Caco-2 (cell line): Measurements from ENCODE around the gene LDLRAD3. TPM values are rescaled to one million over a fixed set of nuclear protein-coding genes. Genes with fewer than 3 reads are reported as not detected.

ENCODE experiments used
- BruUV-seq: library from RNA; stranded (reverse); fragments of 400-500 nt; replicated peaks from 2 replicates; lab custom pipeline; 2021; lab: Mats Ljungman, UMichigan
- CTCF ChIA-PET: fragments of 300-600 bp; sonication (Branson Sonifier 250); formaldehyde crosslinking; loops from one replicate; lab custom pipeline; 2022; ENCODE audit warnings: antibody characterized with exemption; lab: Charles Lee
- POLR2A ChIA-PET: fragments of 300-600 bp; sonication (Branson Sonifier 250); formaldehyde crosslinking; loops from one replicate; lab custom pipeline; 2022; ENCODE audit warnings: antibody characterized with exemption; lab: Charles Lee
- DNase-seq, 2 experiments: peaks; one replicate each; pipeline versions ENCODE4 v3.0.0 to v3.0.0-alpha.2; 2020 to 2022
- H3K27me3 ChIP-seq: replicated peaks from 2 replicates; pipeline ENCODE4 v1.6.0; 2011; ENCODE audit warnings: low read length; ENCODE audit not compliant: control insufficient read depth, insufficient read depth
- H3K36me3 ChIP-seq: 2 replicates; pipeline ENCODE4 v1.5.1; 2011; ENCODE audit warnings: low read length; ENCODE audit not compliant: control insufficient read depth, insufficient read depth
- H3K4me1 ChIP-seq: fragments of 250-450 bp; sonication (Bioruptor Pico); 2 replicates; pipeline ENCODE4 v1.5.1; 2020; ENCODE audit warnings: mild to moderate bottlenecking
- H3K4me3 ChIP-seq: 2 replicates; pipeline ENCODE4 v1.5.1; 2011; ENCODE audit warnings: low read depth, mild to moderate bottlenecking, control low read depth, low read length
- H3K9me3 ChIP-seq: fragments of 250-450 bp; sonication (Bioruptor Pico); 2 replicates; pipeline ENCODE4 v1.5.1; 2020; ENCODE audit warnings: mild to moderate bottlenecking, moderate library complexity
- H3K27ac Mint-ChIP-seq: one replicate; pipeline ENCODE4 v1.8.0; 2022; ENCODE audit warnings: mixed read lengths; ENCODE audit not compliant: unreplicated experiment
- H3K27me3 Mint-ChIP-seq: one replicate; pipeline ENCODE4 v1.8.0; 2022; ENCODE audit warnings: mixed read lengths; ENCODE audit not compliant: insufficient read depth, unreplicated experiment
- H3K36me3 Mint-ChIP-seq: one replicate; pipeline ENCODE4 v1.8.0; 2022; ENCODE audit warnings: mild to moderate bottlenecking, mixed read lengths; ENCODE audit not compliant: insufficient read depth, unreplicated experiment
- H3K4me1 Mint-ChIP-seq: one replicate; pipeline ENCODE4 v1.8.0; 2022; ENCODE audit warnings: low read depth, mixed read lengths; ENCODE audit not compliant: unreplicated experiment
- H3K4me3 Mint-ChIP-seq: one replicate; pipeline ENCODE4 v1.8.0; 2022; ENCODE audit warnings: mild to moderate bottlenecking, moderate library complexity, mixed read lengths; ENCODE audit not compliant: unreplicated experiment
- H3K9me3 Mint-ChIP-seq: one replicate; pipeline ENCODE4 v1.8.0; 2022; ENCODE audit warnings: mixed read lengths; ENCODE audit not compliant: unreplicated experiment
- intact Hi-C: fragments of 100-400 bp; cut with micrococcal nuclease; formaldehyde crosslinking; loops from one replicate; pipeline ENCODE4 v1.10.0; 2022; ENCODE audit not compliant: unreplicated experiment
- total RNA-seq: library from RNA; stranded (reverse); gene quantifications from 2 replicates; pipeline ENCODE4 v1.2.3, GENCODE V29; 2022
- TF ChIP-seq, protein P1 (sequence below), 2 experiments: fragments of 200-600 bp in 1 of 2; IDR thresholded peaks; 1 replicate in 1 of 2; 2 replicates in 1 of 2; pipeline versions ENCODE4 v1.5.1 to v1.8.0; 2011 to 2022; ENCODE audit warnings: antibody characterized with exemption in 1 of 2, control low read depth in 1 of 2, inconsistent platforms in 1 of 2, low read depth in 1 of 2, low read length in 1 of 2, mild to moderate bottlenecking in 1 of 2, moderate library complexity in 1 of 2; ENCODE audit not compliant: insufficient read depth in 1 of 2, severe bottlenecking in 1 of 2, unreplicated experiment in 1 of 2

LDLRAD3 gene
- total RNA-seq, 1 experiment from 2014 or later = 9.9 TPM

DNA sequence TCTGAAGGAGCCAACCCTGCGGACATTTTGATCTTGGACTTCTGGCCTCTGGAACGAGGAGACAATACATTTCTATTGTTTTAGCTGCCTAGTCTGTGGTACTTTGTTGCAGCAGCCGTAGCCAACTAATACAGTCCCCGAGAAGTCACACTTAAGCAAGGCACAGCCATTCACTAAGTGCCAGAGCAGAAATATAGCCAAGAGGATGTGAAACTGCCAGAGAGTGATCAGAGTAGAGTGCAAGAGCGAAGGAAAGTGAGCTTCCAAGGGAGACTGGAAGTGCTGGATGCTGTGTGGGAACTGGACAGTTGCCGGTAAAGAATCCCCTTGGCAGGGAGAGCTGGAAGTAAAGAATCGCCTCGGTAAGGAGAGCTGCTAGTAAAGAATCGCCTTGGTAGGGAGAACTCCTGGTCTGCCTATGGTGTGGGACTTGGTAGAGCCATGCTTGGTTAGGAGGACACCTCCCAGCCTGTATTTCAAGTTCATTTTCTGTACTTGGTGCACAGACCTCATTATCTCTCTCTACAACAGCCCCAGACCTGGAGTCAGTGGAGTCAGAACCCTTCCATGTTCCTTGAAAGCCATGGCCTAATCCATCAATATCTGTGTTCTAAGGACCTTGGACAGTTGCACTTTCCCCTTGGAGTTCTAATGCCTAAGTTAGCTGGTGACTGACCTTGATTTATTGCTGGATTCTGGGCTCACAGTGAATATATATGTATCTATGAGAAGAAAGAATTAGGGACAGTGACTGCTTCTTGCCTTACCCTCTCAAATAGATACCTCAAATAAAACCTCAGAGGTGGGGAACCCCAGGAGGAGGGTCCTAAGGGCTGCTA lies 162.1 kb downstream of the LDLRAD3 start:
- H3K9me3 ChIP-seq = no peaks in the 10 kb centered on the region

GRCh38 chr11:36107547-36107946 lies 163.7 kb downstream of the LDLRAD3 start:
- no peaks in the 10 kb centered on the region for H3K9me3 ChIP-seq
- H3K36me3 Mint-ChIP-seq = no peaks in the 10 kb centered on the region
- POLR2A ChIA-PET = no interaction called here
- CTCF ChIA-PET = no interaction called here
- no peaks in the 10 kb centered on the region for H3K4me1 ChIP-seq
- no peaks in the 10 kb centered on the region for H3K9me3 Mint-ChIP-seq
- no peak overlapping the region for H3K4me3 ChIP-seq
- DNase-seq = no peak
- no peaks in the 10 kb centered on the region for H3K27me3 ChIP-seq
- H3K27me3 Mint-ChIP-seq = no peaks in the 10 kb centered on the region
- intact Hi-C loops = no loop called here
- no peak overlapping the region for H3K4me3 Mint-ChIP-seq
- H3K27ac Mint-ChIP-seq = no peak overlapping the region
- no peaks in the 10 kb centered on the region for H3K4me1 Mint-ChIP-seq
- BruUV-seq = no TSS peak
- TF ChIP-seq, protein P1, sequence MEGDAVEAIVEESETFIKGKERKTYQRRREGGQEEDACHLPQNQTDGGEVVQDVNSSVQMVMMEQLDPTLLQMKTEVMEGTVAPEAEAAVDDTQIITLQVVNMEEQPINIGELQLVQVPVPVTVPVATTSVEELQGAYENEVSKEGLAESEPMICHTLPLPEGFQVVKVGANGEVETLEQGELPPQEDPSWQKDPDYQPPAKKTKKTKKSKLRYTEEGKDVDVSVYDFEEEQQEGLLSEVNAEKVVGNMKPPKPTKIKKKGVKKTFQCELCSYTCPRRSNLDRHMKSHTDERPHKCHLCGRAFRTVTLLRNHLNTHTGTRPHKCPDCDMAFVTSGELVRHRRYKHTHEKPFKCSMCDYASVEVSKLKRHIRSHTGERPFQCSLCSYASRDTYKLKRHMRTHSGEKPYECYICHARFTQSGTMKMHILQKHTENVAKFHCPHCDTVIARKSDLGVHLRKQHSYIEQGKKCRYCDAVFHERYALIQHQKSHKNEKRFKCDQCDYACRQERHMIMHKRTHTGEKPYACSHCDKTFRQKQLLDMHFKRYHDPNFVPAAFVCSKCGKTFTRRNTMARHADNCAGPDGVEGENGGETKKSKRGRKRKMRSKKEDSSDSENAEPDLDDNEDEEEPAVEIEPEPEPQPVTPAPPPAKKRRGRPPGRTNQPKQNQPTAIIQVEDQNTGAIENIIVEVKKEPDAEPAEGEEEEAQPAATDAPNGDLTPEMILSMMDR (IDR thresholded peaks at IDR 0.05; ENCODE audit: insufficient read depth in 1 of 2, low read depth in 1 of 2, low read length in 1 of 2, severe bottlenecking in 1 of 2, unreplicated experiment in 1 of 2) = no peak
- no peaks in the 10 kb centered on the region for H3K36me3 ChIP-seq

More for the DNA sequence above, 162.1 kb downstream of the LDLRAD3 start:
- Mint-ChIP-seq H3K9me3 (no peaks in the 10 kb centered on the region), H3K36me3 (no peaks in the 10 kb centered on the region), H3K4me1 (no peaks in the 10 kb centered on the region), H3K27me3 (no peaks in the 10 kb centered on the region), H3K27ac (no peak overlapping the region), H3K4me3 (no peak overlapping the region)
- Histone ChIP-seq H3K4me3 (no peak overlapping the region), H3K36me3 (no peaks in the 10 kb centered on the region), H3K27me3 (no peaks in the 10 kb centered on the region), H3K4me1 (no peaks in the 10 kb centered on the region)
- ChIA-PET CTCF (no interaction called here), POLR2A (no interaction called here)
- DNase-seq = no peak
- TF ChIP-seq, protein P1 (IDR thresholded peaks at IDR 0.05; ENCODE audit: insufficient read depth in 1 of 2, low read depth in 1 of 2, low read length in 1 of 2, severe bottlenecking in 1 of 2, unreplicated experiment in 1 of 2) = no peak
- BruUV-seq = no TSS peak
- intact Hi-C loops = no loop called here

DNA sequence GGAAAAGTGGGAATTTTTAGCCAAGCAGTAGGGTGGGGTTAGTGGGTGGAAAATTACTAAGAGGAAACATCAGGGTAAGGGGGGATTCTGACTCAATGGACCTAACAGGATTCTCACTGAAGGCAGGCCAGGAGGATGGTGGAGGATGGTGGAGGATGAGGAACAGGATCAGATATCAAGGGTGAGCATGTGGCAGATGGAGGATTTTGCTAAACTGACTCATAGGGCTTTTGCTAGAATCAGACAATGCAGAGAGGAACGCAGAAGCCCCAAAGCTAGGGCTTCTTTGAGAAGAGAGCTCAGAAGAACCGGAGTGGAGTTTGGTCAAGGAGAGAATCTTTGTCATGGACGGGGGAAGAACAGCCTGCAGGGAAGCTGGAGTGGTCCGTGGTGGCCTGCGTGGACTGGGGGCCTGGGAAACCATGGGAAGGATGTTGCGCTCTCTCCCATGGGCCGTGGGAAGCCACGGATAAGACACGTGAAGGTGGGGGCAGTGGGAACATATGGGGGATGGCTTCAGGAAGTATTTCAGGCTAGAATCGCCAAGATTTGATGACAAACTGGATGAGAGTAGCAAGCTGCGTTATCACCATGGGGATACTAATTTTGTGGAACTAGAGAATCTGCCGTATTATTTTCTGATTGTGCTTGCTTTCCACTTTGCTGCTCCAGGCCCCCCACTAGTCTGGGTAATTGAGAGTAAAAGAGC lies 165.2 kb downstream of the LDLRAD3 start:
- CTCF ChIA-PET = no interaction called here
- Histone ChIP-seq H3K9me3 (no peaks in the 10 kb centered on the region), H3K36me3 (no peaks in the 10 kb centered on the region), H3K27me3 (no peaks in the 10 kb centered on the region), H3K4me3 (no peak overlapping the region), H3K4me1 (no peaks in the 10 kb centered on the region)
- intact Hi-C loops = no loop called here
- Mint-ChIP-seq H3K27me3 (no peaks in the 10 kb centered on the region), H3K36me3 (no peaks in the 10 kb centered on the region), H3K4me1 (no peaks in the 10 kb centered on the region), H3K27ac (no peak overlapping the region), H3K9me3 (peaks cover 7% of the 10 kb centered on the region), H3K4me3 (no peak overlapping the region)
- no TSS peak for BruUV-seq
- TF ChIP-seq, protein P1 (IDR thresholded peaks at IDR 0.05; ENCODE audit: insufficient read depth in 1 of 2, low read depth in 1 of 2, low read length in 1 of 2, severe bottlenecking in 1 of 2, unreplicated experiment in 1 of 2) = no peak
- POLR2A ChIA-PET = no interaction called here
- no peak for DNase-seq
